ENCODE data around the gene MSANTD3.

DNA sequence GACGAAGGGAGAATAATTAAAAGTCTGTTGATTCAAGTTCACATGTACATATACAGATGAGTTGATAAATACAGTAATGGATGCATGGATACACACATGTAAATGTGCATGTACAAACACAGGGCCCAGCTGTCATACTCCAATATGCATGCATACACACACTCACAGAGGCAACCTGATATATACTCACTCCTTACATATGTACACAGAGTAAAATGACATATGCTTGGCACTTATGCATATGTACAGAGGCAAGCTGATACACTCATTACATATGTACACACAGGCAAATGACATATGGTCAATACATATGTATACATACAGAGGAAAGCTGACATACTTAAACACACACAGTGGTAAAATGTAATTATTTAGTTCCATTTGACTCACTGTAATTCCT is 38.8 kb downstream of the MSANTD3 start:
- TF ChIP-seq, protein P1, sequence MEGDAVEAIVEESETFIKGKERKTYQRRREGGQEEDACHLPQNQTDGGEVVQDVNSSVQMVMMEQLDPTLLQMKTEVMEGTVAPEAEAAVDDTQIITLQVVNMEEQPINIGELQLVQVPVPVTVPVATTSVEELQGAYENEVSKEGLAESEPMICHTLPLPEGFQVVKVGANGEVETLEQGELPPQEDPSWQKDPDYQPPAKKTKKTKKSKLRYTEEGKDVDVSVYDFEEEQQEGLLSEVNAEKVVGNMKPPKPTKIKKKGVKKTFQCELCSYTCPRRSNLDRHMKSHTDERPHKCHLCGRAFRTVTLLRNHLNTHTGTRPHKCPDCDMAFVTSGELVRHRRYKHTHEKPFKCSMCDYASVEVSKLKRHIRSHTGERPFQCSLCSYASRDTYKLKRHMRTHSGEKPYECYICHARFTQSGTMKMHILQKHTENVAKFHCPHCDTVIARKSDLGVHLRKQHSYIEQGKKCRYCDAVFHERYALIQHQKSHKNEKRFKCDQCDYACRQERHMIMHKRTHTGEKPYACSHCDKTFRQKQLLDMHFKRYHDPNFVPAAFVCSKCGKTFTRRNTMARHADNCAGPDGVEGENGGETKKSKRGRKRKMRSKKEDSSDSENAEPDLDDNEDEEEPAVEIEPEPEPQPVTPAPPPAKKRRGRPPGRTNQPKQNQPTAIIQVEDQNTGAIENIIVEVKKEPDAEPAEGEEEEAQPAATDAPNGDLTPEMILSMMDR (IDR thresholded peaks at IDR 0.05; ENCODE audit: borderline replicate concordance, extremely low read depth, low read length, poor library complexity, severe bottlenecking): no peak
- TF ChIP-seq EZH2 (IDR thresholded peaks at IDR 0.05; ENCODE audit: borderline replicate concordance, low read depth, low read length, severe bottlenecking): no peak
